ENCODE results near the gene SBNO2.

DNA sequence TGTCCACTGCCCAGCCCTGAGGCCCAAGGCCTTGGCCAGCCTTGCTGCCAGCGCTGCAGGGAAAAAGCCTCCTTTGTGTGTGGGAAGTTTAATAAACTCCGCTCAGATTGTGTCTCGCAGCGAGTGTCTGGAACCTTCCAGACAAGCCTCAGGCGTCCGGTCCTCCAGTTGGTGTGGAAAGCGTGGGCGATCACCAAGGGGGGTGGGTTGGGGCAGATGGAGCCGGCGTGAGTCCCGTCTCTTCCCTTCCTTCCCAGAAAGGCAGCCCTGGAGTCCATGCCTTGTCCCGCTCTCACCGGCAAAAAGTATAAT lies 36.1 kb upstream of the SBNO2 start:
- TF ChIP-seq, protein P1, sequence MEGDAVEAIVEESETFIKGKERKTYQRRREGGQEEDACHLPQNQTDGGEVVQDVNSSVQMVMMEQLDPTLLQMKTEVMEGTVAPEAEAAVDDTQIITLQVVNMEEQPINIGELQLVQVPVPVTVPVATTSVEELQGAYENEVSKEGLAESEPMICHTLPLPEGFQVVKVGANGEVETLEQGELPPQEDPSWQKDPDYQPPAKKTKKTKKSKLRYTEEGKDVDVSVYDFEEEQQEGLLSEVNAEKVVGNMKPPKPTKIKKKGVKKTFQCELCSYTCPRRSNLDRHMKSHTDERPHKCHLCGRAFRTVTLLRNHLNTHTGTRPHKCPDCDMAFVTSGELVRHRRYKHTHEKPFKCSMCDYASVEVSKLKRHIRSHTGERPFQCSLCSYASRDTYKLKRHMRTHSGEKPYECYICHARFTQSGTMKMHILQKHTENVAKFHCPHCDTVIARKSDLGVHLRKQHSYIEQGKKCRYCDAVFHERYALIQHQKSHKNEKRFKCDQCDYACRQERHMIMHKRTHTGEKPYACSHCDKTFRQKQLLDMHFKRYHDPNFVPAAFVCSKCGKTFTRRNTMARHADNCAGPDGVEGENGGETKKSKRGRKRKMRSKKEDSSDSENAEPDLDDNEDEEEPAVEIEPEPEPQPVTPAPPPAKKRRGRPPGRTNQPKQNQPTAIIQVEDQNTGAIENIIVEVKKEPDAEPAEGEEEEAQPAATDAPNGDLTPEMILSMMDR (conservative IDR thresholded peaks at IDR 0.05; ENCODE audit: low read depth in 2 of 2), result no peak
- TF ChIP-seq ZNF462 (CRISPR knock-in tag; IDR thresholded peaks at IDR 0.05) (no peak), EZH2 (IDR thresholded peaks at IDR 0.05; ENCODE audit: low read depth, unreplicated experiment) (no peak), POLR2AphosphoS5 (IDR thresholded peaks at IDR 0.05; ENCODE audit: low read depth) (no peak), EZH2phosphoT487 (IDR thresholded peaks at IDR 0.05; ENCODE audit: unreplicated experiment) (no peak), REST (IDR thresholded peaks at IDR 0.05; ENCODE audit: unreplicated experiment) (no peak), CREB1 (CRISPR knock-in tag; IDR thresholded peaks at IDR 0.05; ENCODE audit: low read depth) (no peak)

Measured in GM23338 (cell line).